ENCODE data around the gene SLC7A6. TPM values are rescaled to one million over a fixed set of nuclear protein-coding genes. Genes with fewer than 3 reads are reported as not detected.

Gene SLC7A6
- total and polyA plus RNA-seq, 2 of the 8 experiments (the other 6 are each of a cell fraction or from before 2014, with no cell fraction given) = 28.0 to 37.8 TPM

DNA sequence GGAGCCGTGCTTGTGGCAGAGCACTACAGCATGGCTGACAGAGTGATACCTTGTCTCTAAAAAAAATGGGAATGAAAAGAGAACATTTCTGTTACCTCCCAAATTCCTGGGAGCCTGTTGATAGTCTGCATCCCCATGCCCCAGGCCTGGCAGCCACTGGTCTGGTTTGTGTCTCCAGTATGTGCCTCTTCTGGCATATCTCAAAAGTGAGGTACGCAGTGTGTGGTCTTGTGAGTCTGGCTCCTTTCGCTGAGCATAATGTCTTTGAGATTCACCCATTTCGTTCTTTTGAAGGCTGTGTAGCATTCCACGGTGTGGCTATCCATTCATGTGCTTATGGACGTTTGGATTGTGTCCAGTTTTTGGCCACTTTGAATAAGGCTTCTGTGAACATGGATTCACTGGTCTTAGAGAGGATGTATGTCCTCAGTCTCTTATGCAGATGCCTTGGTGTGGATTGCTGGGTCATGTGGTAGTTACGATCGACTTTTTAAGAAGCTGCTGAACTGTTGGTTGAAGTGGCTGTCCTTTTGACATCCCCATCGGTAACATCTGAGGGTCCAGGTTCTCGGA, 85.6 kb downstream of the SLC7A6 start:
- Histone ChIP-seq H2AFZ (ENCODE audit: low read length) (no peak overlapping the region), H3K18ac (ENCODE audit: extremely low read depth, low read length) (no peak overlapping the region), H3K79me1 (ENCODE audit: low read depth, low read length) (0 out of 2 replicates have a peak, but pooled peaks cover 2% of the 10 kb centered on the region), H4K20me1 (replicated peaks in 1 of 2; ENCODE audit: control insufficient read depth in 1 of 2, insufficient read depth in 2 of 2, low read length in 2 of 2) (peaks cover 0 to 10% of the 10 kb centered on the region in 2 experiments), H3K4me1 (replicated peaks in 1 of 4; ENCODE audit: control insufficient read depth in 3 of 4, insufficient read depth in 4 of 4, low read length in 3 of 4) (no peaks in the 10 kb centered on the region), H3K4me3 (ENCODE audit: extremely low read depth in 1 of 4, insufficient read depth in 2 of 4, low read depth in 3 of 4, low read length in 4 of 4) (no peak overlapping the region), H2BK120ac (replicated peaks; ENCODE audit: low read depth, low read length) (no peak overlapping the region), H3K4me2 (ENCODE audit: insufficient read depth in 1 of 2, low read depth in 2 of 2, low read length in 2 of 2) (no peak overlapping the region), H3K9me3 (ENCODE audit: insufficient read depth in 2 of 2, low read depth in 1 of 2, low read length in 1 of 2) (no peaks in the 10 kb centered on the region), H3K4ac (replicated peaks; ENCODE audit: insufficient read length, low read depth, low read length) (no peak overlapping the region), H3K36me3 (ENCODE audit: control insufficient read depth in 2 of 4, insufficient read depth in 4 of 4, low read length in 3 of 4) (peaks cover 4 to 50% (median 18%) of the 10 kb centered on the region in 4 experiments; a peak in 5 of 8 replicates), H3K23ac (ENCODE audit: insufficient read length) (no peak overlapping the region), H4K91ac (replicated peaks; ENCODE audit: insufficient read length, low read length) (no peak overlapping the region), H3K23me2 (ENCODE audit: low read depth, low read length) (no peaks in the 10 kb centered on the region), H3K27ac (ENCODE audit: low read depth, low read length) (no peak overlapping the region), H3K79me2 (ENCODE audit: control insufficient read depth in 1 of 2, insufficient read depth in 2 of 2, low read length in 2 of 2) (no peaks in the 10 kb centered on the region), H3K14ac (ENCODE audit: insufficient read length) (no peak overlapping the region), H4K8ac (ENCODE audit: extremely low read depth, insufficient read depth, low read length) (no peak overlapping the region), H2BK15ac (ENCODE audit: low read length) (no peak overlapping the region), H3K56ac (replicated peaks; ENCODE audit: insufficient read length, low read depth, low read length) (no peak overlapping the region), H3K9ac (replicated peaks in 1 of 4; ENCODE audit: extremely low read depth in 1 of 4, low read depth in 3 of 4, low read length in 3 of 4) (no peak overlapping the region), H2BK12ac (ENCODE audit: low read depth, low read length) (no peak overlapping the region), H4K5ac (ENCODE audit: insufficient read length, low read depth, low read length) (no peak overlapping the region), H2BK5ac (ENCODE audit: low read depth, low read length) (no peak overlapping the region), H2AK5ac (ENCODE audit: low read depth, low read length) (no peak overlapping the region), H2BK20ac (ENCODE audit: low read length) (no peak overlapping the region), H3K27me3 (replicated peaks in 1 of 4; ENCODE audit: control insufficient read depth in 3 of 4, extremely low read depth in 1 of 4, insufficient read depth in 3 of 4, low read length in 3 of 4) (no peaks in the 10 kb centered on the region; a peak in 1 of 7 replicates)
- POLR2A ChIA-PET (ENCODE audit: partially characterized antibody) = interaction anchor here (1.6 kb wide), 1 partner anchor 11 kb away, joined by 5 read pairs; no protein-coding TSS in a partner anchor
- FAIRE-seq (no peak), DNase-seq (ENCODE audit: low read depth in 1 of 2, low spot score in 2 of 2) (no peak)
- CTCF ChIA-PET (ENCODE audit: partially characterized antibody) = interaction anchor here (0.6 to 1.1 kb wide), 4 partner anchors 9 to 163 kb away, joined by 3 read pairs; no protein-coding TSS in a partner anchor
- 93% methylated on average over 10 of the region's 10 CpGs; no CpG with 5 or more reads in 1 of the 2 experiments for WGBS, 2 experiments (ENCODE audit: extremely low coverage in 1 of 2, insufficient coverage in 1 of 2, insufficient read length in 1 of 2, insufficient replicate concordance in 2 of 2, low coverage in 1 of 2, low lambda C conversion rate in 2 of 2, missing lambda C conversion rate in 1 of 2)
- TF ChIP-seq POLR2A (IDR thresholded peaks at IDR 0.05; ENCODE audit: control extremely low read depth in 1 of 2, low read depth in 2 of 2, low read length in 2 of 2) (no peak), BRCA1 (IDR thresholded peaks at IDR 0.05; ENCODE audit: low read depth, low read length) (no peak), YY1 (IDR thresholded peaks at IDR 0.05; ENCODE audit: low read depth, low read length) (no peak)
